Measurements from ENCODE around the gene CAV1. TPM values are rescaled to one million over a fixed set of nuclear protein-coding genes. Genes with fewer than 3 reads are reported as not detected.

The CAV1 gene
- polyA plus RNA-seq, 4 donors = 3.1 to 57.3 (median 25.6) TPM

GRCh38 chr7:116598278-116598677 is 73.4 kb downstream of the CAV1 start:
- no peak overlapping the region for H3K27ac ChIP-seq (ENCODE audit: low read depth in 1 of 3, low read length in 2 of 3)
- H3K36me3 ChIP-seq (ENCODE audit: control insufficient read depth in 3 of 3, insufficient read depth in 2 of 3, low read depth in 1 of 3, low read length in 3 of 3) = no peaks in the 10 kb centered on the region
- peaks cover 0 to 1% (median 0%) of the 10 kb centered on the region in 3 donors for H3K4me1 ChIP-seq (ENCODE audit: control insufficient read depth in 3 of 3, insufficient read depth in 2 of 3, low read depth in 1 of 3, low read length in 2 of 3)
- no peak for DNase-seq
- H3K27me3 ChIP-seq (ENCODE audit: control insufficient read depth in 3 of 3, insufficient read depth in 3 of 3, low read length in 3 of 3) = no peaks in the 10 kb centered on the region
- no peaks in the 10 kb centered on the region for H3K9me3 ChIP-seq (ENCODE audit: control insufficient read depth in 2 of 2, insufficient read depth in 1 of 2, low read depth in 1 of 2, low read length in 1 of 2)
- FAIRE-seq = no peak
- 77 to 84% (median 81%) methylated on average over 5 of the region's 5 CpGs for whole genome bisulfite sequencing, 3 donors
- no peak overlapping the region for H3K4me3 ChIP-seq (ENCODE audit: low read depth in 1 of 3, low read length in 3 of 3)

GRCh38 chr7:116598861-116599260 is 74.0 kb downstream of the CAV1 start:
- H3K27ac ChIP-seq (ENCODE audit: low read depth in 1 of 3, low read length in 2 of 3) = no peak overlapping the region
- DNase-seq = no peak
- no peak overlapping the region for H3K4me3 ChIP-seq (ENCODE audit: low read depth in 1 of 3, low read length in 3 of 3)
- H3K36me3 ChIP-seq (ENCODE audit: control insufficient read depth in 3 of 3, insufficient read depth in 2 of 3, low read depth in 1 of 3, low read length in 3 of 3) = no peaks in the 10 kb centered on the region
- H3K27me3 ChIP-seq (ENCODE audit: control insufficient read depth in 3 of 3, insufficient read depth in 3 of 3, low read length in 3 of 3) = no peaks in the 10 kb centered on the region
- no peaks in the 10 kb centered on the region for H3K9me3 ChIP-seq (ENCODE audit: control insufficient read depth in 2 of 2, insufficient read depth in 1 of 2, low read depth in 1 of 2, low read length in 1 of 2)
- no peak for FAIRE-seq
- 87 to 96% (median 93%) methylated on average over 3 of the region's 3 CpGs for WGBS, 3 donors
- H3K4me1 ChIP-seq (ENCODE audit: control insufficient read depth in 3 of 3, insufficient read depth in 2 of 3, low read depth in 1 of 3, low read length in 2 of 3) = peaks cover 0 to 2% (median 0%) of the 10 kb centered on the region in 3 donors

GRCh38 chr7:116601426-116601825 is 76.6 kb downstream of the CAV1 start:
- no peak for DNase-seq
- Histone ChIP-seq H3K9me3 (ENCODE audit: control insufficient read depth in 2 of 2, insufficient read depth in 1 of 2, low read depth in 1 of 2, low read length in 1 of 2) (no peaks in the 10 kb centered on the region), H3K36me3 (ENCODE audit: control insufficient read depth in 3 of 3, insufficient read depth in 2 of 3, low read depth in 1 of 3, low read length in 3 of 3) (no peaks in the 10 kb centered on the region), H3K4me1 (ENCODE audit: control insufficient read depth in 3 of 3, insufficient read depth in 2 of 3, low read depth in 1 of 3, low read length in 2 of 3) (peaks cover 0 to 5% (median 0%) of the 10 kb centered on the region in 3 donors), H3K27ac (ENCODE audit: low read depth in 1 of 3, low read length in 2 of 3) (no peak overlapping the region), H3K4me3 (ENCODE audit: low read depth in 1 of 3, low read length in 3 of 3) (no peak overlapping the region), H3K27me3 (ENCODE audit: control insufficient read depth in 3 of 3, insufficient read depth in 3 of 3, low read length in 3 of 3) (no peaks in the 10 kb centered on the region)
- FAIRE-seq = no peak
- WGBS, 3 donors = 11 to 32% (median 19%) methylated on average over 2 of the region's 2 CpGs

GRCh38 chr7:116607299-116607698 is 82.5 kb downstream of the CAV1 start:
- Histone ChIP-seq H3K9me3 (ENCODE audit: control insufficient read depth in 2 of 2, insufficient read depth in 1 of 2, low read depth in 1 of 2, low read length in 1 of 2) (no peaks in the 10 kb centered on the region), H3K4me3 (ENCODE audit: low read depth in 1 of 3, low read length in 3 of 3) (no peak overlapping the region), H3K4me1 (ENCODE audit: control insufficient read depth in 3 of 3, insufficient read depth in 2 of 3, low read depth in 1 of 3, low read length in 2 of 3) (peaks cover 0 to 5% (median 0%) of the 10 kb centered on the region in 3 donors), H3K27me3 (ENCODE audit: control insufficient read depth in 3 of 3, insufficient read depth in 3 of 3, low read length in 3 of 3) (no peaks in the 10 kb centered on the region), H3K36me3 (ENCODE audit: control insufficient read depth in 3 of 3, insufficient read depth in 2 of 3, low read depth in 1 of 3, low read length in 3 of 3) (no peaks in the 10 kb centered on the region), H3K27ac (ENCODE audit: low read depth in 1 of 3, low read length in 2 of 3) (no peak overlapping the region)
- DNase-seq = no peak
- no peak for FAIRE-seq
- WGBS, 3 donors = 85 to 92% (median 90%) methylated on average over 2 of the region's 2 CpGs

- H3K36me3 ChIP-seq (ENCODE audit: control insufficient read depth in 3 of 3, insufficient read depth in 2 of 3, low read depth in 1 of 3, low read length in 3 of 3) = no peaks in the 10 kb centered on the region
- H3K27ac ChIP-seq (ENCODE audit: low read depth in 1 of 3, low read length in 2 of 3) = no peak overlapping the region
- H3K9me3 ChIP-seq (ENCODE audit: control insufficient read depth in 2 of 2, insufficient read depth in 1 of 2, low read depth in 1 of 2, low read length in 1 of 2) = no peaks in the 10 kb centered on the region
- DNase-seq = no peak
- WGBS, 3 donors = 60 to 88% (median 65%) methylated on average over 2 of the region's 2 CpGs
- peaks cover 0 to 2% (median 0%) of the 10 kb centered on the region in 3 donors for H3K27me3 ChIP-seq (ENCODE audit: control insufficient read depth in 3 of 3, insufficient read depth in 3 of 3, low read length in 3 of 3)
- peaks cover 0 to 7% (median 2%) of the 10 kb centered on the region in 3 donors for H3K4me1 ChIP-seq (ENCODE audit: control insufficient read depth in 3 of 3, insufficient read depth in 2 of 3, low read depth in 1 of 3, low read length in 2 of 3)
- FAIRE-seq = peak; percentile 26
- H3K4me3 ChIP-seq (ENCODE audit: low read depth in 1 of 3, low read length in 3 of 3) = no peak overlapping the region
These were observed 85.4 kb downstream of the CAV1 start for GRCh38 chr7:116610210-116610609.

- Histone ChIP-seq H3K27ac (ENCODE audit: low read depth in 1 of 3, low read length in 2 of 3) (no peak overlapping the region), H3K9me3 (ENCODE audit: control insufficient read depth in 2 of 2, insufficient read depth in 1 of 2, low read depth in 1 of 2, low read length in 1 of 2) (no peaks in the 10 kb centered on the region), H3K4me3 (ENCODE audit: low read depth in 1 of 3, low read length in 3 of 3) (no peak overlapping the region), H3K27me3 (ENCODE audit: control insufficient read depth in 3 of 3, insufficient read depth in 3 of 3, low read length in 3 of 3) (peaks cover 0 to 2% (median 0%) of the 10 kb centered on the region in 3 donors), H3K4me1 (ENCODE audit: control insufficient read depth in 3 of 3, insufficient read depth in 2 of 3, low read depth in 1 of 3, low read length in 2 of 3) (peaks cover 0 to 12% (median 2%) of the 10 kb centered on the region in 3 donors), H3K36me3 (ENCODE audit: control insufficient read depth in 3 of 3, insufficient read depth in 2 of 3, low read depth in 1 of 3, low read length in 3 of 3) (no peaks in the 10 kb centered on the region)
- 93 to 96% (median 95%) methylated on average over 2 of the region's 2 CpGs for WGBS, 3 donors
- DNase-seq (no peak), FAIRE-seq (no peak)
These were observed 85.9 kb downstream of the CAV1 start for GRCh38 chr7:116610721-116611120.

Other genes starting within 250 kb of the CAV1 start
- gene CAV2, start 25.3 kb upstream of the CAV1 start, polyA plus RNA-seq = 10 to 100 TPM in 2 of 4 donors, 1 to 10 TPM in 2; 7.2 to 25.5 (median 12.3) TPM
- gene MET, start 147.2 kb downstream of the CAV1 start, polyA plus RNA-seq = 10 to 100 TPM in 2 of 4 donors, 1 to 10 TPM in 2; 2.7 to 13.4 (median 8.2) TPM